Neural cell (in vitro differentiated cells): Measurements from ENCODE around the gene MACF1.

Experiments
- EP300 ChIP-seq: fragments of 450-650 bp; conservative IDR thresholded peaks from 2 replicates; pipeline ENCODE4 v1.6.1; 2014; ENCODE audit warnings: antibody characterized with exemption, mild to moderate bottlenecking, moderate library complexity; ENCODE audit not compliant: poor library complexity, severe bottlenecking
- EZH2 ChIP-seq: fragments of 200-600, 300-800 bp; shearing (Covaris generic), sonication (generic); IDR thresholded peaks from 2 replicates; pipeline ENCODE4 v1.6.1; 2014; ENCODE audit warnings: antibody characterized with exemption, low read length, borderline replicate concordance, mild to moderate bottlenecking; ENCODE audit not compliant: insufficient read depth, poor library complexity, severe bottlenecking
- MXI1 ChIP-seq: fragments of 450-650 bp; conservative IDR thresholded peaks from 2 replicates; pipeline ENCODE4 v1.6.1; 2014; ENCODE audit warnings: antibody characterized with exemption, mild to moderate bottlenecking; ENCODE audit not compliant: poor library complexity, severe bottlenecking
- POLR2AphosphoS5 ChIP-seq: IDR thresholded peaks from 2 replicates; pipeline ENCODE4 v1.6.1; 2012
- RAD21 ChIP-seq: fragments of 450-650 bp; conservative IDR thresholded peaks from 2 replicates; pipeline ENCODE4 v1.6.1; 2014; ENCODE audit warnings: antibody characterized with exemption, mild to moderate bottlenecking, moderate library complexity
- SMC3 ChIP-seq: fragments of 450-650 bp; conservative IDR thresholded peaks from 2 replicates; pipeline ENCODE4 v1.6.1; 2014; ENCODE audit warnings: antibody characterized with exemption, mild to moderate bottlenecking, moderate library complexity; ENCODE audit not compliant: poor library complexity
- TAF1 ChIP-seq: IDR thresholded peaks from 2 replicates; pipeline ENCODE4 v1.6.1; 2012; ENCODE audit warnings: low read depth
- TF ChIP-seq, protein P1 (sequence below): fragments of 450-650 bp; IDR thresholded peaks from 2 replicates; pipeline ENCODE4 v1.5.1; 2014; ENCODE audit warnings: antibody characterized with exemption, mild to moderate bottlenecking, moderate library complexity; ENCODE audit not compliant: poor library complexity, severe bottlenecking

GRCh38 chr1:39509360-39510009 lies 305.0 kb downstream of the MACF1 start:
- TF ChIP-seq RAD21 (no peak), MXI1 (no peak), POLR2AphosphoS5 (no peak), SMC3 (no peak), TAF1 (no peak), EP300 (no peak), EZH2 (no peak)
- TF ChIP-seq, protein P1, sequence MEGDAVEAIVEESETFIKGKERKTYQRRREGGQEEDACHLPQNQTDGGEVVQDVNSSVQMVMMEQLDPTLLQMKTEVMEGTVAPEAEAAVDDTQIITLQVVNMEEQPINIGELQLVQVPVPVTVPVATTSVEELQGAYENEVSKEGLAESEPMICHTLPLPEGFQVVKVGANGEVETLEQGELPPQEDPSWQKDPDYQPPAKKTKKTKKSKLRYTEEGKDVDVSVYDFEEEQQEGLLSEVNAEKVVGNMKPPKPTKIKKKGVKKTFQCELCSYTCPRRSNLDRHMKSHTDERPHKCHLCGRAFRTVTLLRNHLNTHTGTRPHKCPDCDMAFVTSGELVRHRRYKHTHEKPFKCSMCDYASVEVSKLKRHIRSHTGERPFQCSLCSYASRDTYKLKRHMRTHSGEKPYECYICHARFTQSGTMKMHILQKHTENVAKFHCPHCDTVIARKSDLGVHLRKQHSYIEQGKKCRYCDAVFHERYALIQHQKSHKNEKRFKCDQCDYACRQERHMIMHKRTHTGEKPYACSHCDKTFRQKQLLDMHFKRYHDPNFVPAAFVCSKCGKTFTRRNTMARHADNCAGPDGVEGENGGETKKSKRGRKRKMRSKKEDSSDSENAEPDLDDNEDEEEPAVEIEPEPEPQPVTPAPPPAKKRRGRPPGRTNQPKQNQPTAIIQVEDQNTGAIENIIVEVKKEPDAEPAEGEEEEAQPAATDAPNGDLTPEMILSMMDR: no peak
